Body of pancreas (tissue), 4 donors: ENCODE measurements around the gene INTS13. TPM values are rescaled to one million over a fixed set of nuclear protein-coding genes. Genes with fewer than 3 reads are reported as not detected.

Source experiments
- ATAC-seq: fragments of 150-250 bp; one replicate; pipeline ENCODE4 v1.9.1; 2016
- DNase-seq, 4 donors: peaks; one replicate each; pipeline ENCODE4 v3.0.0-alpha.2; 2019
- H3K27ac ChIP-seq, 4 donors: fragments of 200-600 bp; sonication (generic); 1 replicate in 3 of 4; 2 replicates in 1 of 4; pipeline versions ENCODE4 v1.5.1 to v1.6.1; 2016 to 2019; ENCODE audit warnings: mild to moderate bottlenecking in 1 of 4, mixed read lengths in 1 of 4, moderate library complexity in 1 of 4
- H3K27me3 ChIP-seq, 2 donors: fragments of 200-600 bp; sonication (generic); one replicate each; pipeline ENCODE4 v1.6.0; 2016; ENCODE audit warnings: mild to moderate bottlenecking in 1 of 2
- H3K36me3 ChIP-seq, 2 donors: fragments of 200-600 bp; sonication (generic); replicated peaks in 1 of 2; 2 replicates each; pipeline ENCODE4 v1.5.1; 2016; ENCODE audit warnings: low read depth in 2 of 2; ENCODE audit not compliant: insufficient read depth in 1 of 2
- H3K4me1 ChIP-seq: fragments of 200-600 bp; sonication (generic); one replicate; pipeline ENCODE4 v1.6.0; 2016
- H3K4me3 ChIP-seq, 2 donors: fragments of 200-600 bp; sonication (generic); 1 replicate in 1 of 2; 2 replicates in 1 of 2; pipeline ENCODE4 v1.5.1; 2016 to 2019
- H3K9me3 ChIP-seq, 3 donors: fragments of 200-600 bp; sonication (generic); 1 replicate in 2 of 3; 2 replicates in 1 of 3; pipeline ENCODE4 v1.5.1; 2016
- CTCF ChIP-seq, 7 experiments: fragments of 450-650 bp in 4 of 7; fragments of 200-600 bp in 3 of 7; sonication (generic) in 3 of 7; IDR thresholded peaks; one replicate each; pipeline ENCODE4 v1.5.1; 2016 to 2019; ENCODE audit warnings: antibody characterized with exemption in 7 of 7
- POLR2A ChIP-seq, 3 donors: fragments of 450-650 bp; IDR thresholded peaks; one replicate each; pipeline ENCODE4 v1.6.1; 2016; ENCODE audit warnings: antibody characterized with exemption in 3 of 3, mild to moderate bottlenecking in 2 of 3
- WGBS, 2 donors: methylation state at CpG; one replicate each; pipeline ENCODE4 v1.1.5; 2017; 5-methylcytosine and 5-hydroxymethylcytosine counted together
- intact Hi-C: fragments of 100-400 bp; cut with DNase I; formaldehyde crosslinking; loops from one replicate; pipeline ENCODE4 v1.15.1; 2023
- total RNA-seq, 2 donors: library from RNA; depleted of rRNA; stranded (reverse); fragments of >200 nt; gene quantifications; one replicate each; pipeline ENCODE4 v1.1.0, GENCODE V29; 2016

Gene INTS13
- total RNA-seq, 2 donors from 2014 or later: 12.9 to 13.0 TPM

- WGBS, 2 donors: 0% methylated on average over 13 to 27 of the region's 28 CpGs
- no peaks in the 10 kb centered on the region for H3K27me3 ChIP-seq
- intact Hi-C loops: no loop called here
- peaks cover 50% of the 10 kb centered on the region for H3K4me1 ChIP-seq
- H3K9me3 ChIP-seq: no peaks in the 10 kb centered on the region
- TF ChIP-seq POLR2A (IDR thresholded peaks at IDR 0.05): no peak
- H3K36me3 ChIP-seq: no peaks in the 10 kb centered on the region
- peak overlapping the region; percentile 78 to 86 for H3K4me3 ChIP-seq
- ATAC-seq (peak; percentile 19), DNase-seq (no peak)
- H3K27ac ChIP-seq: peak overlapping the region; percentile 86 to 95 (median 88)
These were observed 901 bp upstream of the INTS13 start for GRCh38 chr12:26938701-26939062.

- intact Hi-C loops: no loop called here
- DNase-seq (no peak), ATAC-seq (no peak)
- Histone ChIP-seq H3K4me3 (peak overlapping the region; percentile 58 to 78), H3K9me3 (no peaks in the 10 kb centered on the region), H3K36me3 (no peaks in the 10 kb centered on the region), H3K4me1 (peaks cover 48% of the 10 kb centered on the region), H3K27me3 (no peaks in the 10 kb centered on the region), H3K27ac (peak overlapping the region; percentile 86 to 95 (median 88))
- 0% methylated on average over 10 of the region's 10 CpGs for WGBS, 2 donors
- TF ChIP-seq POLR2A (IDR thresholded peaks at IDR 0.05) (no peak), CTCF (IDR thresholded peaks at IDR 0.05) (peak in 1 of 7 experiments; percentile 7)
These were observed 328 bp downstream of the INTS13 start for GRCh38 chr12:26937443-26937862.

GRCh38 chr12:26936559-26937442, 980 bp downstream of the INTS13 start:
- no peak for ATAC-seq
- H3K27ac ChIP-seq: peak overlapping the region in 2 of 4 donors; percentile 88 to 95
- H3K4me1 ChIP-seq: peaks cover 42% of the 10 kb centered on the region
- intact Hi-C loops: no loop called here
- no peaks in the 10 kb centered on the region for H3K36me3 ChIP-seq
- H3K4me3 ChIP-seq: peak overlapping the region; percentile 58 to 78
- WGBS, 2 donors: 9 to 13% methylated on average over 8 of the region's 8 CpGs
- H3K27me3 ChIP-seq: no peaks in the 10 kb centered on the region
- no peaks in the 10 kb centered on the region for H3K9me3 ChIP-seq
- TF ChIP-seq CTCF (IDR thresholded peaks at IDR 0.05): no peak
- no peak for TF ChIP-seq POLR2A (IDR thresholded peaks at IDR 0.05)
- DNase-seq: no peak

- Histone ChIP-seq H3K9me3 (no peaks in the 10 kb centered on the region), H3K4me3 (no peak overlapping the region), H3K36me3 (no peaks in the 10 kb centered on the region), H3K27ac (no peak overlapping the region), H3K4me1 (peaks cover 36% of the 10 kb centered on the region), H3K27me3 (no peaks in the 10 kb centered on the region)
- no peak for TF ChIP-seq CTCF (IDR thresholded peaks at IDR 0.05)
- TF ChIP-seq POLR2A (IDR thresholded peaks at IDR 0.05): no peak
- peak in 2 of 4 donors; percentile 11 to 15 for DNase-seq
- no peak for ATAC-seq
- intact Hi-C loops: no loop called here
- 63 to 76% methylated on average over 7 of the region's 7 CpGs for WGBS, 2 donors
These were observed 2.0 kb downstream of the INTS13 start for GRCh38 chr12:26935636-26936378.

- H3K27ac ChIP-seq: no peak overlapping the region
- intact Hi-C loops: no loop called here
- H3K4me3 ChIP-seq: no peak overlapping the region
- no peaks in the 10 kb centered on the region for H3K9me3 ChIP-seq
- DNase-seq (no peak), ATAC-seq (no peak)
- peaks cover 0 to 10% of the 10 kb centered on the region in 2 donors for H3K36me3 ChIP-seq
- H3K27me3 ChIP-seq: no peaks in the 10 kb centered on the region
- no peaks in the 10 kb centered on the region for H3K4me1 ChIP-seq
- 91 to 98% methylated on average over 2 of the region's 2 CpGs for WGBS, 2 donors
- TF ChIP-seq CTCF (IDR thresholded peaks at IDR 0.05): no peak
- no peak for TF ChIP-seq POLR2A (IDR thresholded peaks at IDR 0.05)
These were observed 8.2 kb downstream of the INTS13 start for GRCh38 chr12:26929590-26929989.
